Cortex of kidney (tissue), 1 donor: ENCODE measurements around the gene RTP2.

Experiments
- DNase-seq: peaks from one replicate; lab custom pipeline; 2025; lab: John Stamatoyannopoulos, UW

The RTP2 gene, protein sequence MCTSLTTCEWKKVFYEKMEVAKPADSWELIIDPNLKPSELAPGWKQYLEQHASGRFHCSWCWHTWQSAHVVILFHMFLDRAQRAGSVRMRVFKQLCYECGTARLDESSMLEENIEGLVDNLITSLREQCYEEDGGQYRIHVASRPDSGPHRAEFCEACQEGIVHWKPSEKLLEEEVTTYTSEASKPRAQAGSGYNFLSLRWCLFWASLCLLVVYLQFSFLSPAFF

DNA sequence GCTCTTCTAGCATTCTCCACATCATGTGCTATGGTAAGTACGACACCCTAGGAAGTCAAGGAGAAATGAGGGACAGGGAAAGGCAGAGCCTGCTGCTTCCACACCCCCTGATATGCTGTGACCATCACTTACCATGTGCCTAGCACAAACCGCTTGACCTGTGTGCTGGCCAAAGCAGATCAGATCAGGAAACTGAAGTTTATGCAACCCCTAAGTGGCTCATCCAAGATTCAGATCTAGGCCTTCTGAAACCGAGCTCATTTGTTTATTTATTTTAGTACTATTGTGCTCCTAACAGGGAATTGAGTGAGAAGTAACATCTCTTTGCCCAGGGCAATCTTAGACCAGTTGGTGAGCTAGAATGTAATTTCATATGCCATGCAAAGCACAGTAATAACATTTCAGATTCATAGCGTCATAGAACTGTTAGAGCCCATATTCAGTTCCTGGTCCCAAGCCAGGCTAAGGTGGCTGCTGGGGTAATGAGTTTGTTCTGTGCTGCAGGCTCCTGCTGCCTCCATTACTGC is at the start of gene RTP2:
Gene RTP2 (minus strand): TSS at position 51 of the 527 bp plus-strand sequence. CDS start 429 bp downstream, outside the sequence.
- DNase-seq, result no peak

DNA sequence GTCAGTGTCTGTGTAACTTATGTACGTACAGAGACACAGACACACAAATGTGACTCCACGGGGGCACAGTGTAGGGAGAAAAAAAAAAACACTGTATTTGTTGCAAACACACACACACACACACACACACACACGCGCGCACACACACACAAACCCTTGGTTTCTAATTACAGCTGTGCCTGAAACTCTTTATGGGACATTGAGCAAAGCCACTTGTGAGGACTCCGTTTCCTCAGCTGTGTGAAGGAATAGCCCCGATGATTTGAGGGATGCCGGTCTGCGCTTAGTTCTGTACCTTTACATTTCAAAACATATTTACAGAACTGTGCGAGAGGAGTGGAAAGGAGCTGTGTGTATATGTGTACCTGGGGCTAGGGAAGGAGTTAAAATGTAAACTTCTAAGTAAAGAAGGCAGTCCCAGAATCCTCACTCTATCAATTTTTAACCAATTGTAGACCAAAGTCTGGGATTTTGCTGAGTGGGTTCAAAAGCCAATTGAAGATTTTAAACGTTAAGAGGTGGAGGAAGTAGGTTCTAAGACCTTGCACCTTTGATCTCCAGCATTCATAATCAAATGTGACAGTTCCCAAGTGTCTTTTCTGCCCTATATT is 48.3 kb upstream of the RTP2 start:
- DNase-seq, result no peak

GRCh38 chr3:187750006-187750512 is 47.7 kb upstream of the RTP2 start:
- no peak for DNase-seq

- no peak for DNase-seq
Observed at GRCh38 chr3:187748050-187748481, 45.7 kb upstream of the RTP2 start.

- DNase-seq, result no peak
Observed at GRCh38 chr3:187747506-187747905, 45.1 kb upstream of the RTP2 start.

DNA sequence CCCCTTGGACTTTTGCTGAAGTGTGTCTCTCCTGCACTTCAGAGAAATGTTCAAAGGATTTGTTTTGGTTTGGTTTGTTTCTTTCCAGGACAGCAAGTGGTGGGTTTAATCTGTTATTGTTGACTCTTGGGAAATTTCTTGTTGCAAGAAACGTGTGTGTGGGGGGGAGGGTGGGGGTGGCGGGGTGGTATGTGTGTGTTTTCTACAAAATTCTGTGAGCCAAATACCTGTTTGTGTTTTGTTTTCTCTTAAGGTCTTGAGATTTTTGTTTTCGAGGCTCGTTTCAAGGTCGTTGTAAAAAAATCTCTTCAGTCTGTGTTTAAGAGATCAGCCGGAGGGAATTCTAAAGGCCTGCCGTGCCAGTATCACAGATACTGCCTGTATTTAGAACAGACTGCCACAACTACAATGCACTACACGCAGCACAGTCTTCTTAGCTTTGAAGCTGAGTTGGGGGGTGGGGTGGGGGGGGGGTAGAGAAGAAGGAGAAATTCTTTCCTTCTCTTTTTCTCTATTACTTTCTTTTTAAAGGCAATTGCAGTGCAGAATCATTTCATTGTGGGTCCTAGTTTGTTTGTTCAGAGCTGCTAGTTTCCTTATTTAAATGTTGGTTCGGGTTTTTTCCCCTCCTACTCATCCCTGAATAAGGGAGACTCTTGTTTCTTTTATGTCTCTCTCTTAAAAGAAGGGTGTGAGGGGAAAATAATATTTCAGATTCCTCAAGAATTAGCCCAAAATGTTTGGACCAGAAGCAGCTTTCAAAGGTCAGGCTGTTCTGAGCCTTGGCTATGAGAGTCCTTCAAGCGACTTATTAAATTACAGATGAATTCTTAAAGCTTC is 44.3 kb upstream of the RTP2 start:
- no peak for DNase-seq

DNA sequence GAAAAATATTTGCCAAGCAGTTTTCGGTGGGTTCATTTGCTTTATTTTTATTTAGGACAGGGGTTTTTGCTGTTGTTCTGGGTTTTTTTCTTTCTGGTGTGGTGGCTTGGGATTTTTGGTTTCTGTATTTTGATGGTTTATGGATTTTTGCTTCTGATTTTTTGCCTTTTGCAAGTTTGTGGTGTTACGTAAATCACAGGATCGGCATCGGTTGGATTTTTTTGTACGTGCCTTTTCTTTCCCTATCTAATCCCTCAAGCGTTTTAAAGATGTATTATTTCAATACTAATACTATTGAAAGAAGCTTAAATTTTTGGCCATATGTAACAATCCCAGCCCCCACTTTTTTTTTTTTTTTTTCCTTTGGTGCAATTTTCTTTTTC is 43.7 kb upstream of the RTP2 start:
- DNase-seq, result no peak

GRCh38 chr3:187745201-187746058 is 43.1 kb upstream of the RTP2 start, which contains the start of gene BCL6:
Gene BCL6, minus strand, starts transcription at chr3:187745468. Its CDS starts 11,775 bp downstream, at chr3:187733693.
- peak; percentile 21 for DNase-seq

- DNase-seq, result no peak
Observed at GRCh38 chr3:187744169-187745151, 42.1 kb upstream of the RTP2 start.

GRCh38 chr3:187743195-187744141 is 41.1 kb upstream of the RTP2 start:
- DNase-seq, result no peak

DNA sequence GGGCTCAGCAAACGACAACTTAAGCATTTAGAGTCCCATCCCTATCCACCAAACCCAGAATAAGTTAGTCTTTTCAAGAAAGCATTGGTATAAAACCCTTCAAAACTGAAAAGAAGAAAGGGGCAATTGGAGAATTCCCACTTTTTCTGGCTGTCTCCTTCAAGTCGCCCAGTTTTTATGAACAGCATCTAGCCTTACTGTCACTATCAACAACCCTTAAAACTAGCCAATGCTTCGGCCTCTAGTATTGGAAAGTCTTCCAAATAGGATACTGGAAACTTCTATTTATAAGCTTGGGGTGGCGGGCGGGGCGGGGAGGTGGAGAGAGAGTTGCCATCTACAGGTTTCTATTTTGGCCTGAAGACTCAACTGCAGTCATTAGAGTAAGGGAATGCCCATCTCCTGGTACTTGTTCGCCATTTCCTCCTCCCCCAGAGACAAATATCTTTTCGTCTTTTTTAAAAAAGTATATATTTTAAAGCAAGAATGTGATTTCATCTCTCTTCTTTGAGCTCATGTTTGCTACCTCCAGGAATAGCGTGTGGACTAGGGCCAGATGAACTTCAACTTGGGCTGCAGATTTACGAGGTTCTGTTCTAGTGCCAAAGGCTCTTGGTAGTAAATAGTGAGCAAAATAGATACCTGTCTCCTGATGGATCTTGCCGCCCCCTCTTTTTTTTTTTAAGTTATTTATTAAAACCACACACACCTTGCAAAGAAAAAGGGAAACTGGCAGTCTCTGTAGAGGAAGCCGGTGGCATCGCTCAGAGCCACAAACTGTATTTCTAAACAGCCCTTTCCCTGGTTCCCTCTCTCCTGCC is 40.2 kb upstream of the RTP2 start:
- no peak for DNase-seq

GRCh38 chr3:187741403-187742350 is 39.3 kb upstream of the RTP2 start:
- no peak for DNase-seq

DNA sequence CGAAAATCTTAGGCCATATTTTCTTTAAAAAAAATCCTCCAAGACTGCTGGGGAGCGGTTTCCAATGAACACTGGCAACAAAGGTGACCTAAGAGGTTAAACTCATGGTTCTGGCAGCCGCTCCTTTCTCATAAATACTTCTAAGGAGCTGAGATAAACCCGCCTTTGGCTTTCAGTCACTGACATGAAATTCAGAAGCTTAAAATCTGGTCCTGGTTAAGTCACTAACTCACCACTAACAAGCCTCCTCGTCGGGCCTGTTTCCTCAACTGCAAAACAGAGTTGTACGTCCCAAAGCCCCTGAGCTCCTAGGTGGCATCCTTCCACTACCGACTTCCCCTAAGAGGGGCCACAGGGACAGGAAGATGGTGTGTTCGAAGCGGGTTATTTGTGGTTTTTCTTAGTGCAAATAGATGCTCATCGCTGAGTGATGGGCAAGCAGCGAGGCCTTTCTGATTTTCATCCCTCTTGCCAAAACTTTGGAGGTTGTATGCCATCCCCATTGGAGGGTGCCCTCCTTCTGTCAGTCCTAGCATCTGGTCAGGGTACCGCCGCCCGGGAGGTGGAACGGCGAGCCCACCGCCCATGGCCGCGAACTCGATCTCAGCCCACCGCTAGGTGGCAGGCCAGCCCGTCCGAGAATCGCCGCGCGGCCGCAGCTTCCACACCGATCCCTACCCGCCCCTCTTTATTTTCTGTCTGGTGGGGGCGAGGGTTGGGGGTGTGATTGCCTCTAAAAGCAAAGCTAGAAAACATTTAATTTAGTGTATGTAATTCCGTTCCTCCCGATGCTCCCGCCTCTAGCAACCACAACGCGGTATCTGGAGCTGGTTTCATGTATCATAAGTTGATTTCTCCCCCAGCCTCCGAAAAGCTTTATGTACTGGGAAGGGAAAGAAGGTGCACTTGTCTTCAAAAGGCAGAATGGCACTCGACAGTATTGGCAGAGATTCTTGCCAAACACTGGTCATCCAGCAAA is 38.4 kb upstream of the RTP2 start:
- peak; percentile 66 for DNase-seq

GRCh38 chr3:187739561-187740332 is 37.4 kb upstream of the RTP2 start:
- peak; percentile 53 for DNase-seq

DNA sequence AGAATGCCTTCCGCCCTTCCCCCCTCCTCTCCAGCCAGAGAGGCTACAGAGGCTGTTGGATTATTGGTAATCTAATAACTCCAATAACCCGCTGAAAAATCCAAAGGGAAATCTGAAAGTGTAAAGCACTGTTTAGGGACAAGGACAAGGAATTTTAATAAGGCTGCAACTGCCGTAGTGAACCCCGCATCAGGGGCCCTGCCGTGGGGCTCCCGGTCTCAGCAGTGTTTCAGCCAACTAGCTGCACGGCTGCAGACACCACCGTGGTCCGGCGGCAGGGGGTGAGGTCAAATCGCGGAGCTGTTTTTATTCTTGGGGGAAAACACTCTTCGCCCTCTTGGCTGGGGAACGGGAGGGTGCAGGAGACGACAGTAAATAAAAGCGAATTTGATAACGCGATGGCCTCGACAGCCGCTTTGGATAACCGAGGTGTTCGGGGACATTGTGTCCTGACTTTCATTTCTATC is 36.8 kb upstream of the RTP2 start:
- no peak for DNase-seq
